ENCODE results near the gene GMDS.

DNA sequence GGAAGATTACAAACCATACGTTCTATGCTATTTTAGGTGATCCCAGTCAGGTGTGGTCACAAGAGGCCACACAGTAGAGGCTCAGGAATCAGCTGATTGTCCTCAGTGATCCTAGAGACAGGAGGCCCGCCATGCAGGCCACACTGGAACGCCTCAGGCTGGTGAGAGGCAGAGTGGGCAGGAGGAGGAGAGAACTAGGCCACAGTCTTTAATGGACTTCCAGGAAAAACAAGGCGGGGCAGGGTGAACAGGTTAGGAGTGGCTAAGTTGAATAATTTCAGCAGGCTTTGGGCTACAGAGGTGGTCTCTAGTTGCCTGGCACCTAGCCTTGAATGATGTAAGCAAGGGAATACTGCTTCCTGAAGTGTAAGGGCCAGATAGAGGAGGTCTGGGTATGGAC, 101.2 kb downstream of the GMDS start:
- TF ChIP-seq, protein P1, sequence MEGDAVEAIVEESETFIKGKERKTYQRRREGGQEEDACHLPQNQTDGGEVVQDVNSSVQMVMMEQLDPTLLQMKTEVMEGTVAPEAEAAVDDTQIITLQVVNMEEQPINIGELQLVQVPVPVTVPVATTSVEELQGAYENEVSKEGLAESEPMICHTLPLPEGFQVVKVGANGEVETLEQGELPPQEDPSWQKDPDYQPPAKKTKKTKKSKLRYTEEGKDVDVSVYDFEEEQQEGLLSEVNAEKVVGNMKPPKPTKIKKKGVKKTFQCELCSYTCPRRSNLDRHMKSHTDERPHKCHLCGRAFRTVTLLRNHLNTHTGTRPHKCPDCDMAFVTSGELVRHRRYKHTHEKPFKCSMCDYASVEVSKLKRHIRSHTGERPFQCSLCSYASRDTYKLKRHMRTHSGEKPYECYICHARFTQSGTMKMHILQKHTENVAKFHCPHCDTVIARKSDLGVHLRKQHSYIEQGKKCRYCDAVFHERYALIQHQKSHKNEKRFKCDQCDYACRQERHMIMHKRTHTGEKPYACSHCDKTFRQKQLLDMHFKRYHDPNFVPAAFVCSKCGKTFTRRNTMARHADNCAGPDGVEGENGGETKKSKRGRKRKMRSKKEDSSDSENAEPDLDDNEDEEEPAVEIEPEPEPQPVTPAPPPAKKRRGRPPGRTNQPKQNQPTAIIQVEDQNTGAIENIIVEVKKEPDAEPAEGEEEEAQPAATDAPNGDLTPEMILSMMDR (IDR thresholded peaks at IDR 0.05): no peak
- TF ChIP-seq EZH2 (IDR thresholded peaks at IDR 0.05; ENCODE audit: borderline replicate concordance, insufficient read depth, low read depth, low read length, poor library complexity, severe bottlenecking): no peak
